DOHH2 (cell line): ENCODE data around the gene SLC22A14.

ENCODE experiments used
- H3F3A ChIP-seq: fragments of 200-600 bp; sonication (generic), shearing (Covaris generic); 2 replicates; pipeline ENCODE4 v1.6.0; 2016; ENCODE audit warnings: antibody characterized with exemption, mild to moderate bottlenecking; ENCODE audit not compliant: control insufficient read depth, insufficient read depth
- H3K27ac ChIP-seq: fragments of 200-600 bp; sonication (generic); 2 replicates; pipeline ENCODE4 v1.5.1; 2014; ENCODE audit warnings: low read depth, mild to moderate bottlenecking, low read length, moderate library complexity
- H3K27me3 ChIP-seq: fragments of 200-600 bp; sonication (generic); 2 replicates; pipeline ENCODE4 v1.6.1; 2014; ENCODE audit warnings: mild to moderate bottlenecking, low read length, mixed read lengths; ENCODE audit not compliant: control insufficient read depth
- H3K36me3 ChIP-seq: fragments of 200-600 bp; sonication (generic); 2 replicates; pipeline ENCODE4 v1.6.1; 2014; ENCODE audit warnings: mild to moderate bottlenecking, low read length, moderate library complexity, mixed read lengths; ENCODE audit not compliant: control insufficient read depth
- H3K4me1 ChIP-seq: fragments of 200-600 bp; sonication (generic); 2 replicates; pipeline ENCODE4 v1.6.1; 2014; ENCODE audit warnings: mild to moderate bottlenecking, low read length, mixed read lengths; ENCODE audit not compliant: control insufficient read depth
- H3K4me2 ChIP-seq: fragments of 200-600 bp; sonication (generic); 2 replicates; pipeline ENCODE4 v1.6.0; 2014; ENCODE audit warnings: mild to moderate bottlenecking, low read length, moderate library complexity
- H3K4me3 ChIP-seq: fragments of 200-600 bp; sonication (generic); 2 replicates; pipeline ENCODE4 v1.5.1; 2014; ENCODE audit warnings: mild to moderate bottlenecking, low read length, mixed read lengths
- H3K79me2 ChIP-seq: fragments of 200-600 bp; sonication (generic); 2 replicates; pipeline ENCODE4 v1.6.1; 2014; ENCODE audit warnings: mild to moderate bottlenecking, low read length, mixed read lengths; ENCODE audit not compliant: control insufficient read depth
- H3K9me2 ChIP-seq: fragments of 200-600 bp; sonication (generic); replicated peaks from 2 replicates; pipeline ENCODE4 v1.6.1; 2014; ENCODE audit warnings: mild to moderate bottlenecking, low read length, mixed read lengths; ENCODE audit not compliant: control insufficient read depth
- H3K9me3 ChIP-seq: fragments of 200-600 bp; sonication (generic); 2 replicates; pipeline ENCODE4 v1.6.1; 2014; ENCODE audit warnings: antibody characterized with exemption, low read length, mixed read lengths; ENCODE audit not compliant: control insufficient read depth, insufficient read depth
- H4K20me1 ChIP-seq: fragments of 200-600 bp; sonication (generic); 2 replicates; pipeline ENCODE4 v1.6.0; 2014; ENCODE audit warnings: low read depth, mild to moderate bottlenecking, antibody characterized with exemption, low read length, moderate library complexity; ENCODE audit not compliant: control insufficient read depth, insufficient read depth
- EZH2phosphoT487 ChIP-seq: fragments of 200-600 bp; sonication (generic); IDR thresholded peaks from 2 replicates; pipeline ENCODE4 v1.6.1; 2017; ENCODE audit warnings: borderline replicate concordance, mild to moderate bottlenecking, antibody characterized with exemption, low read length, moderate library complexity, mixed read lengths
- TF ChIP-seq, protein P1 (sequence below): fragments of 200-600 bp; sonication (generic); IDR thresholded peaks from one replicate; pipeline ENCODE4 v1.5.1; 2014; ENCODE audit warnings: antibody characterized with exemption, mild to moderate bottlenecking, low read depth, low read length; ENCODE audit not compliant: poor library complexity, severe bottlenecking

SLC22A14 gene

DNA sequence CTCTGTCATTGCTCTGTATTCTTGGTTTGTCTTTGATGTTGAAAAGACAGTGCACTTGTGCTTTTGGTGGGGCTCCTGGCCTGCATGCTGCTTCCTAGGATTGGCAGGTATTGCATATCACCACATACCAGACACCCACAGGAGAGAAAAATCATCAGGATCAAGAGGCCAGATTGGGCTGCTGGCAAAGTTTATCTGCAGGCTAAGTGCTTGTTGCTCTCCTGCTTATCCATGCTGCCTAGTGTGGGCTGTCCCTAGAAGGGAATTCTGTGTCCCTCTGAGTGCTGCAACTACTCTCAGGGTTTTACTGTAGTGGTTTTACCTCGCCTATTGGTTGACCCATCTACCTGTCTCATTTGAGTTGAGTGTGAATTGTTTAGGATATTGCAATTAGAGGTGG is 17.3 kb upstream of the SLC22A14 start:
- no peaks in the 10 kb centered on the region for H3F3A ChIP-seq

DNA sequence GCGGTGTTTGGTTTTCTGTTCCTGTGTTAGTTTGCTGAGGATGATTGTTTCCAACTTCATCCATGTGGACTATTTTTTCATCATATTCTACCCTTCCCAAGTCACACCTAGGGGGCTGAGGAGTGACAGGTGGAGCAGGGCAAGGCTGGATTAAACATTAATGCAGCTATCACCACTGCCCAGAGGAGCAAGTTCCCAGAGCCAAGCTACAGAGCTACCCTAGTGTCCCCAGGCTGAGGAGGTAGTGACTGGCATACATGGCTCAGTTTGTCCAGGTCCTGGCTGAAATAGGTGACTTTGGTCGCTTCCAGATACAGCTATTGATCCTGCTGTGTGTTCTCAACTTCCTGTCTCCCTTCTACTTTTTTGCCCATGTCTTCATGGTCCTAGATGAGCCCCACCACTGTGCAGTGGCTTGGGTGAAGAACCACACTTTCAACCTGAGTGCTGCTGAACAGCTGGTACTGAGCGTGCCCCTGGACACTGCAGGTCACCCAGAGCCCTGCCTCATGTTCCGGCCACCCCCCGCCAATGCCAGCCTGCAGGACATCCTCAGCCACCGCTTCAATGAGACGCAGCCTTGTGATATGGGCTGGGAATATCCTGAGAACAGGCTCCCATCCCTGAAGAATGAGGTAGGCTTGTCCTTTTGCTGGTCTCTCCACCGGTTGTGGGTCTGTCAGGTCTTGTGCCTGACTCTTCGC is 16.3 kb upstream of the SLC22A14 start, which contains the start of gene SLC22A13:
Gene SLC22A13 (plus strand): TSS at position 209 of the 704 bp plus-strand sequence. CDS start 49 bp downstream, at position 258.
- Histone ChIP-seq H4K20me1 (no peaks in the 10 kb centered on the region), H3K79me2 (no peaks in the 10 kb centered on the region), H3K27ac (no peak within 1 kb of the TSS), H3K36me3 (no peaks in the 10 kb centered on the region), H3K4me1 (peaks cover 14% of the 10 kb centered on the region), H3K9me3 (no peaks in the 10 kb centered on the region), H3F3A (no peaks in the 10 kb centered on the region), H3K4me3 (no peak within 1 kb of the TSS), H3K9me2 (no peaks in the 10 kb centered on the region), H3K27me3 (no peaks in the 10 kb centered on the region), H3K4me2 (no peak within 1 kb of the TSS)
- TF ChIP-seq, protein P1, sequence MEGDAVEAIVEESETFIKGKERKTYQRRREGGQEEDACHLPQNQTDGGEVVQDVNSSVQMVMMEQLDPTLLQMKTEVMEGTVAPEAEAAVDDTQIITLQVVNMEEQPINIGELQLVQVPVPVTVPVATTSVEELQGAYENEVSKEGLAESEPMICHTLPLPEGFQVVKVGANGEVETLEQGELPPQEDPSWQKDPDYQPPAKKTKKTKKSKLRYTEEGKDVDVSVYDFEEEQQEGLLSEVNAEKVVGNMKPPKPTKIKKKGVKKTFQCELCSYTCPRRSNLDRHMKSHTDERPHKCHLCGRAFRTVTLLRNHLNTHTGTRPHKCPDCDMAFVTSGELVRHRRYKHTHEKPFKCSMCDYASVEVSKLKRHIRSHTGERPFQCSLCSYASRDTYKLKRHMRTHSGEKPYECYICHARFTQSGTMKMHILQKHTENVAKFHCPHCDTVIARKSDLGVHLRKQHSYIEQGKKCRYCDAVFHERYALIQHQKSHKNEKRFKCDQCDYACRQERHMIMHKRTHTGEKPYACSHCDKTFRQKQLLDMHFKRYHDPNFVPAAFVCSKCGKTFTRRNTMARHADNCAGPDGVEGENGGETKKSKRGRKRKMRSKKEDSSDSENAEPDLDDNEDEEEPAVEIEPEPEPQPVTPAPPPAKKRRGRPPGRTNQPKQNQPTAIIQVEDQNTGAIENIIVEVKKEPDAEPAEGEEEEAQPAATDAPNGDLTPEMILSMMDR: no peak
- no peak for TF ChIP-seq EZH2phosphoT487

More for the DNA sequence above, 17.3 kb upstream of the SLC22A14 start:
- Histone ChIP-seq H3K36me3 (no peaks in the 10 kb centered on the region), H3K9me2 (no peaks in the 10 kb centered on the region), H4K20me1 (no peaks in the 10 kb centered on the region), H3K4me2 (no peak overlapping the region), H3K27ac (no peak overlapping the region), H3K9me3 (no peaks in the 10 kb centered on the region), H3K4me1 (peaks cover 14% of the 10 kb centered on the region), H3K79me2 (no peaks in the 10 kb centered on the region), H3K27me3 (no peaks in the 10 kb centered on the region), H3K4me3 (no peak overlapping the region)
- no peak for TF ChIP-seq EZH2phosphoT487
- TF ChIP-seq, protein P1: no peak

DNA sequence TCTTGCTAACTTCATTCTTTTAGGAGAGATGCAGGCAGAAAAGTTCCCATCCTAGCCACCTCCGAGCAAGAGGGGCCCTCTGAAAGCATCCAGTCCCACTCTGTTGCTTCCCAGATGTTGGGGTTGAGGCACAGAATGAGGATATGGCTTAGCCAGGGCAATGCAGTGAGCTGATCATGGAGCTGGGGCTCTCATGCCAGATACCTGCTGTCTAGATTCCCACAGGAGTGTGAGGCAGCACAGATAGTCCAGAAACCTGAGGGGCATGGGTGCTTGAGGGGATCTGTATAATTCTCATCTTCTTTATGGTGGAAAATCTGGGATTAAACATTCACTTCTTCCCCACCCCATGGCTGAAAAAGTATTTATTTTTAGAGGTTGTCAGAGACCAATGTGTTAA is 15.3 kb upstream of the SLC22A14 start:
- no peak for TF ChIP-seq EZH2phosphoT487
- TF ChIP-seq, protein P1: no peak
- Histone ChIP-seq H3K4me3 (no peak overlapping the region), H3K27ac (no peak overlapping the region)

More for the DNA sequence above, 15.3 kb upstream of the SLC22A14 start:
- Histone ChIP-seq H3K9me3 (no peaks in the 10 kb centered on the region), H3K4me1 (peaks cover 14% of the 10 kb centered on the region), H3K36me3 (no peaks in the 10 kb centered on the region), H4K20me1 (no peaks in the 10 kb centered on the region), H3K27me3 (no peaks in the 10 kb centered on the region), H3K79me2 (no peaks in the 10 kb centered on the region), H3K9me2 (no peaks in the 10 kb centered on the region), H3F3A (no peaks in the 10 kb centered on the region), H3K4me2 (no peak overlapping the region)
